HG02763 (cell line): ENCODE data around the gene TAS2R16.
"Not testable (repeated sequence)": the region's sequence is repeated elsewhere in the genome, so short reads cannot be mapped to it uniquely, and the experiment has no call there.

Experiments
- ATAC-seq: cut with Tn5 transposase; IDR thresholded peaks from one replicate; pipeline ENCODE4 v1.9.1; 2021; ENCODE audit warnings: mild to moderate bottlenecking, moderate library complexity; ENCODE audit not compliant: unreplicated experiment

The TAS2R16 gene

DNA sequence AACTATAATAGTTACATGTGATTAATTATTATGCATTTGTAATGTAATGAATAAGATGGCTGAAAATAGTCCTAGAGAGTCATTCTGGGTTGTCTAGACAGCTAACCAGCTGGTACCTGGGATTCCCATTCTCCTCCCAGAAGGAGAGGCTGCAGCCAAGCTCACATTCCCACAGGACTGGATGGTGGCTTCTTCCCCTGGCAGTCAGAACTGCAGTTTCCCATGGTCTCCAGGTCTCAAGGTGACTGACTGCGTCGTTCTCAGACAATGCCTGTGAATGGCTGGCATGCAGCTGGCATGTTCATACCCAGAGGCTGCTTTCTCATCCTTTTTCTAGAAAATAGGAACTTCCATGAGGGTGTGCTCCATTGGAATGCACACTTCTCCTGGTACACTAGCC is 21.3 kb downstream of the TAS2R16 start:
- ATAC-seq = no peak

GRCh38 chr7:122972056-122972455 is 23.4 kb downstream of the TAS2R16 start:
- ATAC-seq = no peak

DNA sequence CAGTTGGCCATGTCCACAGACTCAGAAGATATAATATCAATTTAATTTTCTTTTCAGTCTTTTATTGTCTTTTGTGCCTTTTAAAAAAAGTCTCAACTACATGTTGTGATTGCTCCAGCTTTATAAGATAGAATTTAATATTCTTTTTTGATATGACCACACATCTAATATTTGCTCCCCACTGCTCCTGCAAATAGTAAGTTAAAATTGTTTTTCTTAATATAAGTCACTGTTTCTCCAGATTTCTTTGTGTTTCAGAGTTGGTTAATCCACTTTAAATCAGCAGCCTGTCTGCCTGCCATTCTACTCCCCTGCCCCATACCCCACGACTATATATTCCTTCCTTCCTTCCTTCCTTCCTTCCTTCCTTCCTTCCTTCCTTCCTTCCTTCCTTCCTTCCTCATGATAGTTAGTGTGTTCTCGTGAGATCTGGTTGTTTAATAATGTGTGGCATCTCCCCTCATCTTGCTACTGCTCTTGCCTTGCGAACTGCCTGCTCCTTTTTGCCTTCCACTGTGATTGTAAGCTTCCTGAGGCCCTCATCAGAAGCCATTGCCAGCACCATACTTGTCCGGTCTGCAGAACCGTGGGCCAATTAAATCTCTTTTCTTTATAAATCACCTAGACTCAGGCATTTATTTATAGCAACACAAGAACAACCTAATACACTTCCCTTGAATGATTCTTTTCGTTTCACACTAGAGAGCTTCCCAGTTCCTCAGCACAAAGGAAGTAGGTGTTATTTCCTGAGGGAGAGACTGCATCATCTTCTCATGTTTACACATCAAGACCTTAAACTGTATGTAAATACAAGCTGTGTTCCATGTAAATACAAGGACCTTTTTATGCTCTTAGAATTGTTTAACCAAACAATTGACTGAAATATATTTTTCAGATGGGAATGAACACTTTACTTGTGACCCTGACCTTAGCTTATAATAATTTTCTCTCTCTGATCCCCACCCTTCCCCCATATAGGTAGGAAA is 24.5 kb downstream of the TAS2R16 start:
- no peak for ATAC-seq

- ATAC-seq = no peak
These were observed 27.1 kb downstream of the TAS2R16 start for GRCh38 chr7:122968389-122968788.

DNA sequence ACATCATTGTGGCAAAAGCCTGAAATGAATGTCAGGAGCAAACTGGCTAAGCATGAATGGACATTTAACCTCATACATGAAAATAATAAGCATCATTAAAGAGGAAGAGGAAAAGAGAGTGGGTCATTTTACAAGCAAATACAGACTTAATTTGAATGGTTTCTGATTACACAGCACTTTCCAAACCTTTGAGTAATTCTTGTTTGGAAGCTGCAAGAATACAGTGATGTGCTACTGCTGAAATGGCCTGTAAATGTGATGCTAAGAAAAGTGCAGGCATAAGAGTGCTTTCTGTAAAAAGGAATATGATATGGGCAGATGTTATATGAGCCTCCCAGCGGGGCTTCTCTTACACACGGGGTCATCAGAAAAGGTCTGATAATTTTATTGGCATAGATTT is 30.2 kb downstream of the TAS2R16 start:
- ATAC-seq = no peak

DNA sequence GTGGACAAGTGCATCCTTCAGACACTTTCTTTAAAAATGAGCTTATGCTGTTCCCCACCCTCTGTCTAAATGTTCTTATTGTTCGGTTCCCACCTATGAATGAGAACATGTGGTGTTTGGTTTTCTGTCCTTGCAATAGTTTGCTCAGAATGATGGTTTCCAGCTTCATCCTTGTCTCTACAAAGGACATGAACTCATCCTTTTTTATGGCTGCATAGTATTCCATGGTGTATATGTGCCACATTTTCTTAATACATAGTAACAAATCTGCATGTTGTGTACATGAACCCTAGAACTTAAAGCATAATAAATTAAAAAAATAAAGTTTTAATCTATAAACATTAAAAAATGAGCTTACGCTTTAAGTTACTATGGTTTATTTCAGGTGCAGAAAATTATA is 41.8 kb downstream of the TAS2R16 start:
- not testable (repeated sequence) for ATAC-seq

GRCh38 chr7:122951006-122951405 is 44.5 kb downstream of the TAS2R16 start:
- no peak for ATAC-seq

- ATAC-seq = no peak
These were observed 46.3 kb downstream of the TAS2R16 start for GRCh38 chr7:122949186-122949585.
